ENCODE results near the gene PITPNM3.

PITPNM3 gene

DNA sequence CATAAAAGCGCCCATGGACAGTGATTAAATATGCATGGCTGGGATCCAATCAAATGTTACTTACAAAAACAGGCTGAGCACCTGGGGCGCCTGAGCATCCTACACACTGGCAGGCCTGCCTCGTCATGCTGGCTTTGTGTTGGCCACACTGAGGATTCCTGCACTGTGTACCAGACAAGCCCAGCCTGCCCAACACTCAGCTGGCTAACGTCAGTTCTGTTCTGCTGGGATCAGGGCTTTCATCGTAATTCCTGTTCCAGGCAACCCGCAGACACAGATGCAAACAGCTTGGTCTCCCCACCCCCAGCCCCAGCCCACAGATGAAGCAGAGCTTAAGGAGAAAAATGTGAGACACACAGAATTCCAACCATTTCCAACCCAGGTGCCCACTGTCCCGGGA, 81.4 kb downstream of the PITPNM3 start:
- Mint-ChIP-seq H3K4me3 (no peak overlapping the region), H3K9me3 (no peaks in the 10 kb centered on the region), H3K36me3 (ENCODE audit: low read depth) (no peaks in the 10 kb centered on the region), H3K27ac (no peak overlapping the region), H3K4me1 (ENCODE audit: low read depth) (peaks cover 5% of the 10 kb centered on the region), H3K27me3 (peaks cover 18% of the 10 kb centered on the region)
- intact Hi-C loops (cut with micrococcal nuclease): no loop called here

DNA sequence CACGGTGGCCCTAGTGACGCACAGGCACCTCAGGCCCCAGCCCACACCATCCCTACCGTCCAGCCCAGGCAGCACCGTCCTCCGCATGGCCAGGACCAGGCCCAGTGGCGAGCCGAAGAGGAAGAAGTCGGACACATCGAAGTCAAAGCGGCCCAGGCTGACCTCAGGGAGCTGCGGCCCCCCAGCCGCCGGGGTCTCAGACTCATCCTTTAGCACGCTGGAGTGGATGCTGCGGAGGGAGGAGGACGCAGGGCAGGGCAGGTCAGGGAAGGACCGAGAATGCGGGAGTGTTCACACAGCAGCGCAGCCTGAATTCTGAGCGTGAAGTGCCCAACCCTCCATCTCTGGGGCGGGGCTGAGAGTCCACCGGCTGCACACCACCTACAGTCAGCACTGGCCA, 82.0 kb downstream of the PITPNM3 start:
- Mint-ChIP-seq H3K9me3 (no peaks in the 10 kb centered on the region), H3K4me3 (no peak overlapping the region), H3K4me1 (ENCODE audit: low read depth) (peaks cover 5% of the 10 kb centered on the region), H3K27me3 (peaks cover 19% of the 10 kb centered on the region), H3K36me3 (ENCODE audit: low read depth) (no peaks in the 10 kb centered on the region), H3K27ac (no peak overlapping the region)
- intact Hi-C loops (cut with micrococcal nuclease): no loop called here

DNA sequence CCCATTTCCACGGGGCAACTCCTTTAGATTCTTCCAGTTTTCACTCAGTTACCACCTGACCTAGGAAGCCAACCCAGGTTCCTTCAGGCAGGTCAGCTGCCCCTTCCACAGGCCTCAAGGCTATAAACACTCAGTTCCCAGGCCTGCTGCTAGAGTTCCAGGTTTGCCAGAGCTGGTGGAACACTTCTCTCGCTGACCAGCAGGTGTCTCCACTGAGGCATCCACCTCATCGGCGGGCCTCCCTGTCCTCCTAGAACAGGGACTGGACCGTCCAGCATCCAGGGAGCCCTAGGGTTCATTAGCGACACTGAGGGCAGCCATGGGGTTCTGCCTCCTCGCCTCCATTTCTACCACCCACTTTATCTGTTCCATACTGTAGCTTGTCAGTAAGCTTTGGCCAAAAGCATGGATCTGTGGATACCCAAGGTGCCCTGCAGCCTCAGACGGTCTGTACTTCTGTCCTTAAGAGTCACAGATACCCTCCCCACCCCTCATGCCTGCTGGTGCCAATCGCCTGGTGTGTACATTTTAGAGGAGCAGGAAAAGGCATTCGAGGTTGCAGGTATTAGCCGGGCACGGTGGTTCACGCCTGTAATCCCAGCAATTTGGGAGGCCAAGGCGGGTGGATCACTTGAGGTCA, 83.1 kb downstream of the PITPNM3 start:
- intact Hi-C loops (cut with micrococcal nuclease): loop anchor here (1.0 kb wide), 1 partner anchor 175 kb away; no protein-coding TSS in a partner anchor
- no peaks in the 10 kb centered on the region for H3K36me3 Mint-ChIP-seq (ENCODE audit: low read depth)
- no peaks in the 10 kb centered on the region for H3K9me3 Mint-ChIP-seq
- H3K4me1 Mint-ChIP-seq (ENCODE audit: low read depth): peaks cover 5% of the 10 kb centered on the region
- peaks cover 25% of the 10 kb centered on the region for H3K27me3 Mint-ChIP-seq
- no peak overlapping the region for H3K27ac Mint-ChIP-seq
- no peak overlapping the region for H3K4me3 Mint-ChIP-seq

DNA sequence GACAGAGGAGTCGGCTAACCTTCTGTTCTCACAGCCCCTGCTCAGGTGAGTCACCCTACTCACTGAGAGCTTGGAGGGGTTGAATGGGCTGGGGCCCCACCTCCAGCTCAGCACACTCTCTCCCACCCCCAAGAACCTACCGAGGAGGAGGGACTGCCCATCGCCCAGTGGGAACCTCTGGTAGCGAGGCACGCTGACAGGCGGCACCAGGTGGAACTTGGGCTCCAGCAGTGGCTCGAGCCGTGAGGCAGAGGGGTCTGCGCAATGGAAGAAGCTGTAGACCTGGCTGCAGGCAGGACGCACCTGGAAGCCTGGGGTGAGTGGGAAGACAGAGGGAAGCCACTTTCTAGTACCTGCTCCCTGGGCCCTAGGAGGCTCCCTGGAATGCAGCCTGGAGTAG, 83.8 kb downstream of the PITPNM3 start:
- H3K36me3 Mint-ChIP-seq (ENCODE audit: low read depth): no peaks in the 10 kb centered on the region
- intact Hi-C loops (cut with micrococcal nuclease): no loop called here
- peaks cover 5% of the 10 kb centered on the region for H3K4me1 Mint-ChIP-seq (ENCODE audit: low read depth)
- H3K27me3 Mint-ChIP-seq: peaks cover 29% of the 10 kb centered on the region
- H3K27ac Mint-ChIP-seq: no peak overlapping the region
- H3K4me3 Mint-ChIP-seq: no peak overlapping the region
- H3K9me3 Mint-ChIP-seq: no peaks in the 10 kb centered on the region

DNA sequence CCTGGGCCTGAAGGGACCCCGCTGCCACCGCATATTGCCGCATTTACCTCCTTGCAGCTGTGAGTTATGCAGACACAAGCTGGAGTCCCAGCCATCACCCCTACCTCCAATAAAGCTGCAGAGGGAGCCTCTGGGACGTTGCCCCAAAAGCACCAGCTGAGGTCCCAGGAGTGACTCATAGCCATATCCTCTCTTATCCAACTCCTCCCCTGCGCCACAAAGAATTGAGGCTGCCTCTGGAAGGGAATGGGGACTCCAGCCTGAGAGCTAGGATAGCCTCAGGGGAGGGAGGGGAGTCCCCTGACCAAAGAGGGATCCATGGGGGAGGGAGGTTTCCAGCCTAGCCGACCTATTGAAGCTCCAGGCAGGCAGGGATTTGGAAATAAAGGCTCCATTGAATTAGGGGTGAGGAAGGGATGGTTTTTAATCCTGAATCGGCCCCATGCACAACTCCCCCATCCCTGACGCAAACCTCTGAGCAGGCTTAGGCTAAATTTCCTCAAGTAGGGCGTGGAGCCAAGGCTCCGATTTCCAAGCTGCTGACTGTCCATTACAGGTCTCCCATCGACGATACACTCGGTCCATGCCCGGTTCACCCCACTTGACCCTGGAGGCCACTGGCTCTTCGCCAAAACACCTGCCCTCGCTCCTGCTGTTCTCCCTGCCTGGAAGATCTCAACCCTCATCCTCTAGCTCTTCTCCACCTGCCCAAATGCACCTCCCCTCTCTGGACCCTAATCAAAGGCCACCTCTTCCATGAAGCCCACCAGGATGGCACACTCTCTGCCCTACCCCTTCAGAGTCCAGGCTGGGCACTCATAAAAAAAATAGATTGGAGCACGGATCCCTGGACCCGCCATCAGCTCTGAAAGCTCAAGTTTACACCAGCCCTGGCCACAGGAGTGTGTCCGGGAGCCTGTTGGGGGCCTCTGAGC, 84.6 kb downstream of the PITPNM3 start:
- Mint-ChIP-seq H3K27me3 (peaks cover 27% of the 10 kb centered on the region), H3K27ac (no peak overlapping the region), H3K36me3 (ENCODE audit: low read depth) (no peaks in the 10 kb centered on the region), H3K4me3 (no peak overlapping the region), H3K9me3 (no peaks in the 10 kb centered on the region), H3K4me1 (ENCODE audit: low read depth) (peaks cover 5% of the 10 kb centered on the region)
- intact Hi-C loops (cut with micrococcal nuclease): no loop called here

DNA sequence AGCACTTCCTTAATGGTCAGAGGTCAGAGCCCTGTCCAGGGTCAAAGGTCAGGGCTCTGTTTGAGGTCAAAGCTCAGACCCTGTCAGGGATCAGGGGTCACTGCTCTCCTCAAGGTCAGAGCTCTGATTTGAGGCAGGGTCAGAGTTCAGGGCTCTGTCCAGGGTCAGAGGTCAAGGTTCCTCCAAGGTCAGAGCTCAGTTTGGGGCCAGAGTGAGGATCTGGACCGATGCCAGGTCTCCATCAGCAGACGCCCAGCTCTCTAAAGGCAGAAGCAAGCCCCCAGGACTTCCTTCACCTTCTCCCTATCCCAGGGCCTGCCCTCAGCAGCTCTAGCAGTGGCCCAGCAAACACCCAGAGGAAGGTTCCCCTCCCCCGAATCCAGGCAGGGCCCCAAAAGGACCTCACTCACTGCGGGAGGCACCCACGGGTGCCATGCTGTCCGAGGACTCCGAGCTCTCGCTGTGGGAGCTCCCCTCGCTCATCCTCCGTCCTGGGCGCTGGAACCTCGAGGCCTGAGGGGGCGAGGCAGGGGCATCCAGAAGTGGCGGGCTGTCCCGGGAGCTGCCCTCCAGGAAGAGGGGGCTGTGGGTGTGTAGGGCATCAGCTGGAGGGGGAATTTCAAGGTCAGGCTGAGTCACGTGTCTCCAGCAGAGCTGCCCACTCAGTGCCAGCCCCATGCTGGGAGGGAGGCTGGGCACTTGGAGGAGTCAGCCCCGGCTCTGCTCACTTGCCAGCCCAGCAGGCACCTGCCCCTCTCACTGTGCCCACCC, 85.4 kb downstream of the PITPNM3 start:
- intact Hi-C loops (cut with micrococcal nuclease): no loop called here

DNA sequence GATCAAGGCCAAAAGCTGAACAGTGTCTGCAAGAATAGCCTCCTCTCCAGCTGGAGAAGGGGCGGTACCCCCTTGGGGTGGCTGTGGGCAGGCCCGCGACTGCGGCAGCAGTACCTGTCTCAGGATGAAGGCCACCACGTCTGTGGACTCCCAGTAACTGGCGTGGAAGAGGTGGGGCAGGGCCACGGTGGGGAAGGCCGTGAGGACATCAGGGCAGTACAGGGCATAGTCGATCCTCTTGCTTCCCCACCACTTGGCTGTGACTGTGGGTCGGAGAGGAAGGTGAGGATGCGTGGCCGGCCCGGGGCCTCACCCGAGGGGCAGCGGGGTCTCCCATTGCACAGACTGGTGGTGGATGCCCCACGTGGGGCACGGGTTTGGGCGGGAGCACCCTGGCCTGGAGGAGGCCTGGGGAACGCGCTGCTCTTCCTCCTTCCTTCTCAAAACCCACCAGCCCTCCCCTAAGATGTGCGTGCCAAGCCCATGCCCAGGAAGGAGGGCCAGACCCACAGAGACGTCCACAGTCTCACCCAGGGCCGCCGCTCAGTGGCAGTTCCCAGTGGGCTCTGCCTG, 86.1 kb downstream of the PITPNM3 start:
- intact Hi-C loops (cut with micrococcal nuclease): no loop called here
- Mint-ChIP-seq H3K36me3 (ENCODE audit: low read depth) (no peaks in the 10 kb centered on the region), H3K4me3 (no peak overlapping the region), H3K4me1 (ENCODE audit: low read depth) (peaks cover 5% of the 10 kb centered on the region), H3K27me3 (peaks cover 35% of the 10 kb centered on the region), H3K27ac (no peak overlapping the region), H3K9me3 (no peaks in the 10 kb centered on the region)

More for the DNA sequence above, 85.4 kb downstream of the PITPNM3 start:
- no peaks in the 10 kb centered on the region for H3K36me3 Mint-ChIP-seq (ENCODE audit: low read depth)
- H3K4me3 Mint-ChIP-seq: no peak overlapping the region
- H3K27ac Mint-ChIP-seq: no peak overlapping the region
- no peaks in the 10 kb centered on the region for H3K9me3 Mint-ChIP-seq
- H3K27me3 Mint-ChIP-seq: peaks cover 30% of the 10 kb centered on the region
- H3K4me1 Mint-ChIP-seq (ENCODE audit: low read depth): peaks cover 5% of the 10 kb centered on the region

DNA sequence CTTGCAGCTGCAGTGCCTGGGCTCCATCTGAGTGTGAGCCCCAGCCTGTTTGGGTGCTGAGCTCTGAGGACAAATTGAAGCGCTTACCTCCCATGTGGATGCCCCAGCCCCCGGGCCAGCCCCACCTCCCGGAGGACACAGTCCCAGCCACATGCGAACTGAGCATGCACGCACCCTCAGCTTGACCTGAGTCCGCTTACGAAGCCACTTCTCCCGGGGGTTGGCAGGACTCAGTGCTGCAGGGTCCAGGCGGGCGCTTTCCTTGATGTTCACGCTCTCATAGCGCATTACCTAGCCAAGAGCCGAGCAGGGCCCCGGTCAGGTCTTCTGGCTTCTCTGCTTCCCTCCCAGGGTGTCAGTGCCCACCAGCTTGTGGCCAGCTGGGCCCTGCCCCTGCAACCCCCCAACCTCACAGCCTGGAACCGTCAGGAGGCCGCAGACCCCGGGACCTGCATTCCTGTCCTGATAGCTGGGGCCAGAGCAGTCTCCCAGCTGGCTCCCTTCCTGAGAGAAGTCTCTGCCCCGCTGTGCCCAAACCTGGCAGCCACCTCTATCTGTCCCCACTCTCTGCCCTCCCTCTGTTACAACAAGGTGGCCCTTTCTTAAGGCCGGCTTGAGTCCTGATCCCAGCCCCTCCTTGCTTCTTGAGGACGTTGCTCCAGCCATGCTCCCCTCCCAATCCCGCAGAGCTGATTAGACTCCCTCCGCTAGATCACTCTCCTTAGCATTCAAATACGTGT, 88.1 kb downstream of the PITPNM3 start:
- Mint-ChIP-seq H3K27me3 (peaks cover 27% of the 10 kb centered on the region), H3K27ac (no peak overlapping the region), H3K9me3 (no peaks in the 10 kb centered on the region), H3K36me3 (ENCODE audit: low read depth) (no peaks in the 10 kb centered on the region), H3K4me1 (ENCODE audit: low read depth) (peaks cover 5% of the 10 kb centered on the region), H3K4me3 (no peak overlapping the region)
- intact Hi-C loops (cut with micrococcal nuclease): no loop called here

DNA sequence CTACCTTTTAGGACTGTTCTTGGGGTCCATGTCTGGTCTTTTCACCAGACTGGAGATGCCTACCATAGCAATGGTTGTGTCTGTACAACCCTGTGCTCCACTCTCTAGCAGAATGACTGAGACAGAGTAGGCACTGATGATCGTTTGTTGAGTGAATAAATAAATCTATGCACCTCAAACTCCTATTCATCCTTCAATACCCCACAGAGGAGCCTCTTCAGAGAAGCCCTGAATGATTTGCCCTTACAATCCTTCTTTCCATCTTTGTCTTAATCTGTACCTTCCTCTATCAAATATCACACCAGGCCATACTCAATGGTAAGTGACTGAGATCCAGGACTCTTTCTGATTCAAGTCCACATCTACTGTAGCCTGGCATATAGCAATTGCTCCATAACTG, 88.8 kb downstream of the PITPNM3 start:
- Mint-ChIP-seq H3K36me3 (ENCODE audit: low read depth) (no peaks in the 10 kb centered on the region), H3K4me3 (no peak overlapping the region), H3K4me1 (ENCODE audit: low read depth) (no peaks in the 10 kb centered on the region), H3K27me3 (peaks cover 27% of the 10 kb centered on the region), H3K9me3 (no peaks in the 10 kb centered on the region), H3K27ac (no peak overlapping the region)
- intact Hi-C loops (cut with micrococcal nuclease): no loop called here

DNA sequence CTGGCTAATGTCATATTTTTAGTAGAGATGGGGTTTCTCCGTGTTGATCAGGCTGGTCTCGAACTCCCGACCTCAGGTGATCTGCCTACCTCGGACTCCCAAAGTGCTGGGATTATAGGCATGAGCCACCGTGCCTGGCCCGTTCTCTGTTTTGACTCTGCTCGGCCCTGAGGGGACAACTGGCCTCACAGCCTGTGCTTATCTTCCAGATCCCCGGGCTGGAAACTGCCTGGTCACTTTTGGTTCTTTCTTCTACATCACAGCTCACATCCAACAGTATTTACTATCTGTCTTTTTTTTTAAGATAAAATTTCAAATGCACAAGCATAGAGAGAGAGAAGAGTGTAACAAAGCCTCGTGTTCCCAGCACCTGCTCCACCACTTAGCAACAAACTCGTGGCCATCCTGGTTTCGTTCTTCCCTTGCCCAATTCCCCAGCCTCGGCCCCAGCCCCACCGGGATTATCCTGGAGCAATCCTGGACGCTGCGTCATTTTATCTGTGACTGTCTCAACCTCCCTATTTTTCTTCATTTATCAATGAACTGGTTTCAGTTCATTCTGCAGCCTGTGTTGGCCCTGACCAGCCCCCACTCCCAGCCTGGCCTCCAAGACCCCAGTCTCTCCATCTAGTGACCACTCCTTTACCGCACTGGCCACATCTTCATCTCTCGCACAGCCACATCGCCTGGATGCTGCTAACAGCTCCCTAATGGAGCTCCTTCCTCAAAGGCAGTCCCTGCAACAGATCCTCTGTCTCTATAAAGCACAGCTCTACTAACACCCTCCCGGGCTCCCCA, 91.0 kb downstream of the PITPNM3 start:
- Mint-ChIP-seq H3K27me3 (peaks cover 31% of the 10 kb centered on the region), H3K27ac (no peak overlapping the region), H3K36me3 (ENCODE audit: low read depth) (no peaks in the 10 kb centered on the region), H3K4me1 (ENCODE audit: low read depth) (no peaks in the 10 kb centered on the region), H3K9me3 (no peaks in the 10 kb centered on the region), H3K4me3 (no peak overlapping the region)
- intact Hi-C loops (cut with micrococcal nuclease): no loop called here

DNA sequence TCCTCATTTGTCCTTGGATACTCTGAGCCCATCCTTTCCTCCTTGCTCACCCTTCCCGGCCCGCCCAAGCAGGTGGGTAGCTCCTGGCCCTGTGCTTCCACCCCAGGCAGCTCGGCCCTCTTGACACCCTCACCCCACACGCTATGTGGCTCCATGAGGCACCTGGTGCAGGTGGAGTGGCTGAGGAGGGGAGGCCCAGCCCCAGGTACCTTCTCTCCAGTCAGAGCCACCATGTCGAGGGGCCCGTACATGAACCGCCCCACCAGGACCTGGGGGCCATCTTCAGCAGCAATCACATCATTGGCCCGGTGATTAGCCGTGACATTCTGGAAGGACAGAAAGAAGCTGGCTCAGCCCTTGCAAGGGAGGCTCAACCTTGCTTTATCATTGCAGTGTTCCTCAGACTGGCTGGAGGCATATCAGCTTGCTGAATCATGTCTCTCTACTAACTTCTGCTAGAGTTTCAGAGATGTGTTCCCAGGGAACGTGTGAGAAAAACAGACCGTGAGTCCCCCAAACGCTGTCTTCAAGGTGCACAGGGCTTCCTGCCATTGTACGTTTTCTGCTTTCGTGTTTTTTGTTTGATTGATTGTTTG, 91.8 kb downstream of the PITPNM3 start:
- Mint-ChIP-seq H3K27me3 (peaks cover 30% of the 10 kb centered on the region), H3K36me3 (ENCODE audit: low read depth) (no peaks in the 10 kb centered on the region), H3K4me1 (ENCODE audit: low read depth) (no peaks in the 10 kb centered on the region), H3K4me3 (no peak overlapping the region), H3K9me3 (no peaks in the 10 kb centered on the region), H3K27ac (no peak overlapping the region)
- intact Hi-C loops (cut with micrococcal nuclease): no loop called here

DNA sequence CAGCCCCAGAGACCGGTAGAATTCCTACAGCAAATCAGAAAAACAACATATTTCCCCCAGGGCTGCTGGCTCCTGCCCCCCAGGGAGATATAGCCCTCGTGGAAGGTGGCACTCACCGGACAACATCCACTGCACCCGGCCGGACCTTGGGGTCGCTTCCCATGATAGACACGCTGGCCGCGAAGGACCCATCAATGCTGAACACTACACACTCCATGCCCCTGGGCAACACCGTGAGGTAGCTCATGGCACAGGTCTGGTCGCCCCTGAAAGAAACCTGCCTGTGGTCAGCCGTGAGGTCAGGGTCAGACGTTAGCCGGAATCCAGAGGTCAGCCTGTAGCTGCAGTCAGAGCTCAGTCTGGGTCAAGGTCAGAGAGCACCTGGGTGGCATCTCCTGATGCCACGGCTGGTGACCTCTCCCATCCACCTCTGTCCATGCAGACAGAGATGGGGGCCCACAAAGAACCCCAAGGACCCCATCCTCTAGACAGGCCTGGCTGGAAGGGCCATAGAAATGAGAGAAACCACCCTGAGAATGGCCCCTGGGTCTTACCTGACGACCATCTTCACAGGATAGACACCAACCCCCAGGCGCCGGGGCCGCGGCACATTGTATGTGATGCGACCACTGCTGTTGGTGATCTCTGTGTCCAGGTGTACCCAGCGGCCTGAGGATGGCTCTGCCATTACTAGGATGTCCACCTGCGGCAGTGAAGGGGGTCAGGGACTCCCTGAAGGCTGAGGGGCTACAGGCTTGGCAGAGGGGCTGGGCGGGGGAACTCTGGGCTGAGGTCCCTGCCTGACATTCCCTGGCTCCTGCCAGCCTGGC, 92.5 kb downstream of the PITPNM3 start:
- intact Hi-C loops (cut with micrococcal nuclease): no loop called here
- no peaks in the 10 kb centered on the region for H3K36me3 Mint-ChIP-seq (ENCODE audit: low read depth)

More for the DNA sequence above, 92.5 kb downstream of the PITPNM3 start:
- no peak overlapping the region for H3K27ac Mint-ChIP-seq
- no peaks in the 10 kb centered on the region for H3K4me1 Mint-ChIP-seq (ENCODE audit: low read depth)
- no peak overlapping the region for H3K4me3 Mint-ChIP-seq
- H3K27me3 Mint-ChIP-seq: peaks cover 23% of the 10 kb centered on the region
- no peaks in the 10 kb centered on the region for H3K9me3 Mint-ChIP-seq
